ENCODE data around the gene MRGPRD.

DNA sequence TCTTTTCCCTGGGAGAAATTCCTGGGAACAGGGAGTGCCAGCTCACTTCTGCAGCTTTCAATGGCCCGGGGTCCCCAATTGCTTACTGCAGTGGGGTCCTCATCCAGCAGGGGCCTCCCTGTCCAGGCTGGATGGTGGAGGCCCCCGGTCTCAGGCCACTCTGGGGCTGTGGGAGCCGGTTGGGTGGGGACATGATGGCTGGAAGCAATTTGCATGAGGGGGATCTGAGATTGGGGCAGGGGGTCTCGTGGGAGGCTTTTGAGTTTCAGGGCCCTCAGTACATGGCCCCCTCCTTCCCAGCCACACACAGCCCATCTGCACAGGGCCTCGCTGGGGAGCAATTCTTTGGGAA lies 25.2 kb downstream of the MRGPRD start:
- TF ChIP-seq, protein P1, sequence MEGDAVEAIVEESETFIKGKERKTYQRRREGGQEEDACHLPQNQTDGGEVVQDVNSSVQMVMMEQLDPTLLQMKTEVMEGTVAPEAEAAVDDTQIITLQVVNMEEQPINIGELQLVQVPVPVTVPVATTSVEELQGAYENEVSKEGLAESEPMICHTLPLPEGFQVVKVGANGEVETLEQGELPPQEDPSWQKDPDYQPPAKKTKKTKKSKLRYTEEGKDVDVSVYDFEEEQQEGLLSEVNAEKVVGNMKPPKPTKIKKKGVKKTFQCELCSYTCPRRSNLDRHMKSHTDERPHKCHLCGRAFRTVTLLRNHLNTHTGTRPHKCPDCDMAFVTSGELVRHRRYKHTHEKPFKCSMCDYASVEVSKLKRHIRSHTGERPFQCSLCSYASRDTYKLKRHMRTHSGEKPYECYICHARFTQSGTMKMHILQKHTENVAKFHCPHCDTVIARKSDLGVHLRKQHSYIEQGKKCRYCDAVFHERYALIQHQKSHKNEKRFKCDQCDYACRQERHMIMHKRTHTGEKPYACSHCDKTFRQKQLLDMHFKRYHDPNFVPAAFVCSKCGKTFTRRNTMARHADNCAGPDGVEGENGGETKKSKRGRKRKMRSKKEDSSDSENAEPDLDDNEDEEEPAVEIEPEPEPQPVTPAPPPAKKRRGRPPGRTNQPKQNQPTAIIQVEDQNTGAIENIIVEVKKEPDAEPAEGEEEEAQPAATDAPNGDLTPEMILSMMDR (conservative IDR thresholded peaks at IDR 0.05) = no peak
- TF ChIP-seq ZFX (IDR thresholded peaks at IDR 0.05) = no peak
